Right lobe of liver (tissue), 6 donors: ENCODE data around the gene SWAP70. TPM values are rescaled to one million over a fixed set of nuclear protein-coding genes. Genes with fewer than 3 reads are reported as not detected.

Source experiments
- ATAC-seq, 4 donors: fragments of 200-7000 bp; cut with Tn5 transposase; one replicate each; pipeline ENCODE4 v1.9.1; 2020; ENCODE audit warnings: mild to moderate bottlenecking in 4 of 4, moderate library complexity in 4 of 4
- DNase-seq, 3 donors: peaks; one replicate each; pipeline ENCODE4 v3.0.0-alpha.2; 2020
- H3K27ac ChIP-seq, 3 donors: fragments of 200-600 bp; one replicate each; pipeline ENCODE4 v1.8.0; 2022
- H3K27me3 ChIP-seq, 2 donors: fragments of 200-600 bp; one replicate each; pipeline ENCODE4 v1.8.0; 2022
- H3K36me3 ChIP-seq, 4 donors: fragments of 200-600 bp; sonication (generic) in 1 of 4; one replicate each; pipeline versions ENCODE4 v1.5.1 to v1.8.0; 2017 to 2022; ENCODE audit warnings: control low read depth in 1 of 4
- H3K4me1 ChIP-seq, 4 donors: fragments of 200-600 bp; sonication (generic) in 1 of 4; one replicate each; pipeline versions ENCODE4 v1.5.1 to v1.8.0; 2017 to 2022; ENCODE audit warnings: control low read depth in 1 of 4
- H3K4me3 ChIP-seq, 3 donors: fragments of 200-600 bp; one replicate each; pipeline ENCODE4 v1.8.0; 2022
- H3K9me3 ChIP-seq, 4 donors: fragments of 200-600 bp; sonication (generic) in 1 of 4; one replicate each; pipeline versions ENCODE4 v1.5.1 to v1.8.0; 2017 to 2022; ENCODE audit warnings: control low read depth in 1 of 4
- CTCF ChIP-seq, 4 donors: fragments of 200-600 bp in 3 of 4; fragments of 450-650 bp in 1 of 4; IDR thresholded peaks; one replicate each; pipeline versions ENCODE4 v1.5.1 to v1.8.0; 2016 to 2022; ENCODE audit warnings: antibody characterized with exemption in 4 of 4, mild to moderate bottlenecking in 2 of 4
- POLR2A ChIP-seq: fragments of 450-650 bp; IDR thresholded peaks from one replicate; pipeline ENCODE4 v1.6.1; 2017; ENCODE audit warnings: antibody characterized with exemption, mild to moderate bottlenecking
- WGBS: methylation state at CpG from one replicate; pipeline ENCODE4 v1.1.6; 2018; ENCODE audit warnings: low coverage, low lambda C conversion rate; ENCODE audit not compliant: insufficient coverage; ENCODE audit errors: missing lambda C conversion rate; 5-methylcytosine and 5-hydroxymethylcytosine counted together
- intact Hi-C, 2 donors: fragments of 100-400 bp; cut with DNase I; formaldehyde crosslinking; loops; one replicate each; pipeline versions ENCODE4 v1.11.2 to v1.14.1; 2022
- total RNA-seq, 6 experiments: library from RNA; depleted of rRNA in 2 of 6; stranded (reverse); fragments of >200 nt in 2 of 6; fragmentation: NEBNext Ultra II Directional in 3 of 6; extraction: Animal tissue kit (Norgen Biotek cat#: 25700) in 3 of 6; gene quantifications; one replicate each; pipeline versions ENCODE4 v1.1.0 to v1.2.4, GENCODE V29; 2016 to 2023
- donor health status: DM: no; HTN: yes; CAD: no.
- donor health status: DM: no; HTN: no; CAD: no.
- donor health status: DM: no; HTN: no; CAD: no.
- donor health status: DM: no; HTN: yes; CAD: no.
- donor health status: DM: no; HTN: yes; CAD: no.

SWAP70 gene
- total RNA-seq, 6 experiments from 2014 or later: 3.2 to 13.5 (median 7.4) TPM

GRCh38 chr11:9643751-9644150 is 20.1 kb upstream of the SWAP70 start:
- no peak for DNase-seq
- ATAC-seq: peak in 1 of 4 donors; percentile 20
- no peaks in the 10 kb centered on the region for H3K27me3 ChIP-seq
- intact Hi-C loops: no loop called here
- WGBS: 18% methylated on average over 3 of the region's 3 CpGs
- H3K36me3 ChIP-seq: no peaks in the 10 kb centered on the region
- H3K4me3 ChIP-seq: no peak overlapping the region
- no peak for TF ChIP-seq POLR2A
- TF ChIP-seq CTCF (IDR thresholded peaks at IDR 0.05): no peak
- no peak overlapping the region for H3K27ac ChIP-seq
- no peaks in the 10 kb centered on the region for H3K9me3 ChIP-seq
- H3K4me1 ChIP-seq: no peaks in the 10 kb centered on the region

- H3K9me3 ChIP-seq: no peaks in the 10 kb centered on the region
- intact Hi-C loops: no loop called here
- no peak overlapping the region for H3K27ac ChIP-seq
- no peaks in the 10 kb centered on the region for H3K27me3 ChIP-seq
- TF ChIP-seq CTCF (IDR thresholded peaks at IDR 0.05) (no peak), POLR2A (no peak)
- no peaks in the 10 kb centered on the region for H3K4me1 ChIP-seq
- H3K36me3 ChIP-seq: no peaks in the 10 kb centered on the region
- no peak for DNase-seq
- no peak overlapping the region for H3K4me3 ChIP-seq
- no peak for ATAC-seq
- WGBS: 60% methylated on average over 1 of the region's 1 CpG
Observed at GRCh38 chr11:9645881-9646280, 18.0 kb upstream of the SWAP70 start.

GRCh38 chr11:9646324-9646723 is 17.6 kb upstream of the SWAP70 start:
- Histone ChIP-seq H3K36me3 (no peaks in the 10 kb centered on the region), H3K9me3 (no peaks in the 10 kb centered on the region), H3K4me3 (no peak overlapping the region), H3K27ac (no peak overlapping the region), H3K4me1 (no peaks in the 10 kb centered on the region), H3K27me3 (no peaks in the 10 kb centered on the region)
- intact Hi-C loops: no loop called here
- no peak for ATAC-seq
- TF ChIP-seq CTCF (IDR thresholded peaks at IDR 0.05) (no peak), POLR2A (no peak)
- 62% methylated on average over 4 of the region's 4 CpGs for WGBS
- DNase-seq: no peak

- intact Hi-C loops: no loop called here
- DNase-seq: no peak
- Histone ChIP-seq H3K27ac (no peak overlapping the region), H3K4me3 (no peak overlapping the region), H3K36me3 (no peaks in the 10 kb centered on the region), H3K9me3 (no peaks in the 10 kb centered on the region), H3K27me3 (no peaks in the 10 kb centered on the region), H3K4me1 (no peaks in the 10 kb centered on the region)
- ATAC-seq: no peak
- TF ChIP-seq POLR2A: no peak
- no peak for TF ChIP-seq CTCF (IDR thresholded peaks at IDR 0.05)
- WGBS: 77% methylated on average over 7 of the region's 7 CpGs
Observed at GRCh38 chr11:9651481-9651880, 12.4 kb upstream of the SWAP70 start.
